Fibroblast of upper back skin (primary cell): ENCODE results near the gene AFAP1.

Experiments
- DNase-seq: peaks from one replicate; pipeline ENCODE4 v3.0.0-alpha.2; 2013

AFAP1 gene

GRCh38 chr4:7838136-7838782 is 101.4 kb downstream of the AFAP1 start:
- no peak for DNase-seq

- DNase-seq: no peak
Observed at GRCh38 chr4:7837597-7838135, 102.0 kb downstream of the AFAP1 start.

DNA sequence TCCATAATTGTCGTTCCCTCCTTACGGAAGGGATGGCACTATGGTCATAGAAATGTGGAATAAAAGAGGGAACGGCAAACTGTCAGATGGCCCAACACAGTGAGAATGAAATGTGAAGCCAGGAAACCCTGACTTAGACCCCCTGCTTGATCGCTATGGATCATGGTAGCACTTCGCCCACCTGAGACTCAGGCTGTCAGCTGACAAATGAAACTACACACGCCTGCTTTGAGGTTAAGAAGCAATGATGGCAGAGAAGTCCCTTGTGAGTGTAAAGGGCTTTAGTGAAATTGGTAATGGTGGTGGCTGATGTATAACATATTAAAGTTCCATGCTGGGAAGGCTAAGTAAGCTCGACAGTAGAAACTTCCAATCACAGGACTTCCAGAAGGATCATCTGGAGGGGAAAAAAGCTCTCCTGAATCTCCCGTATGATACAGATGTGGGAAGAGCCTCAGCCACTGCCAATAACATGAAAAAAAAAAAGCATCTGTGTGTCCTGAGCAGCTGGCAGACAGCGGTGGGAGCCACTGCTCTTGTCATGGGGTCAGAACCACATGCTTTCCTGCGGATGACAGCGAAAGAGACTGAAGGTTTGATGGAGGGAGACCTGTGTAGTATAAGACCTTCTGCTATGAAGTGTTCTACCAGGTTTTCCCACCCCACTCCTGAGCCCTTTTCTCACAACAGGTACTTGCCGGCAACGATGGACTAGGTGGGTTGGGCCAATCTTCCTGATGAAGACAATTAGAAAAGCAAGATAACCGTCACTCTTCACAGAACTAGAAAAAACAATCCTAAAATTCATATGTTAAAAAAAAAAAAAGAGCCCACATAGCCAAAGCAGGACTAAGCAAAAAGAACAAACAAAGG is 107.6 kb downstream of the AFAP1 start:
- DNase-seq: no peak

- DNase-seq: peak; percentile 86
Observed at GRCh38 chr4:7831330-7831729, 108.3 kb downstream of the AFAP1 start.

- no peak for DNase-seq
Observed at GRCh38 chr4:7830747-7831146, 108.9 kb downstream of the AFAP1 start.

DNA sequence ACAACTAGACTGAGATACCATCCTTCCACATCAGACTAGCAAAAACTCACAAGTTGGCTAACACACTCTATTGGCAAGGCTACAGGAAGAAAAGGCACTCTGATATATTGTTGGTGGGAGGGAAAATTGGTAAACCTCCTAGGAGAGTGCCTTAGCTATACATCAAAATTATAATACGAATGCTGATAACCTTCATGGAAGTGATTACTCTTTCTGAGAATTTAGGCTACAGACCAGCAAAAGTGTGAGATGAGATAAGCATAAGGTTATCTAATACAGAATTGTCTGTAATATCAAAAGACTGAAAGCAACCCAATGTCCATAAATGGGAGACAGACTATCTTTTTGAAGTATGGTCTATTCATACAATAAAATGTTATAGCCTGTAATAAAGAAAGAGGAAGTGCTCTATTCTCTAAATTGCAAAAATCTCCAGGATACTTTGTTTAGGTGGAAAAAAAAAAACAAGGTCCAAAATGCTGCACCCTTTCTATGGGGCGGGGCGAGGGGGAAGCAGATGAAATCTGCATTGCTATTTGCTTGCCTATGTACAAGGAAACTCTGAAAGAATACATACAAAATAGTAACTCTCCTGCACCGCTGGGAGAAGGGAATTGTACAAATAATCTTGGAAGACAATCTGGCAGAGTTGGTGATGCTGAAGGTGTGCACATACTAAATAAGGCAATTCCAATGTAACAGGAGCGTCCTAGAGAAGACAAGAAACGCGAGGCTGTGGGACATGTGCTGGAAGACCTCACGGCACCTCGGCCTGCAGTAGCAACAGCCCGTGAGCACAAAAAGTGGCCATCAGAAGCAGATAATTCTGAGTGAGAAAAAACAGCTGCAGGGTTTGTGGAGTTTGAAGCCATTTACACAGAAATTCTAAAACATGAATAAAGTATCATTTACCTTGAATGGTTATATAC is 109.7 kb downstream of the AFAP1 start:
- no peak for DNase-seq

DNA sequence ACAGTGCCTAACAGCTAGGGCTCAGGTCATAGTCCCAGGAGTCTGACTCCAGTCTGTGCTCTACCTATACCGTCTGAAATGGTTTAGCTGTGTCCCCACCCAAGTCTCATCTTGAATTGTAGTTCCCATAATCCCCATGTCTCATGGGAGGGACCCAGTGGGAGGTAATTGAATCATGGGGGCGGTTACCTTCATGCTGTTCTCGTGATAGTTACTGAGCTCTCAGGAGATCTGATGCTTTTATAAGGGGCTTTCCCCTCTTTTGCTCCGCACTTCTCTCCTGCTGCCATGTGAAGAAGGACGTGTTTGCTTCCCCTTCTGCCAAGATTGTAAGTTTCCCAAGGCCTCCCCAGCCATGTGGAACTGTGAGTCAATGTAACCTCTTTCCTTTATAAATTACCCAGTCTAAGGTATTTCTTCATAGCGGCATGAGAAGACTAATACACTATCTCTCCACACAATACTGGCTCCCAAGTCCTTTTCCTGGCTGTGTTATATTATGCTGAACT is 110.8 kb downstream of the AFAP1 start:
- peak; percentile 69 for DNase-seq

- DNase-seq: peak; percentile 99
Observed at GRCh38 chr4:7828011-7828720, 111.5 kb downstream of the AFAP1 start.

- DNase-seq: peak; percentile 36
Observed at GRCh38 chr4:7827566-7827965, 112.1 kb downstream of the AFAP1 start.

- no peak for DNase-seq
Observed at GRCh38 chr4:7826909-7827306, 112.8 kb downstream of the AFAP1 start.

GRCh38 chr4:7826176-7826908 is 113.3 kb downstream of the AFAP1 start:
- DNase-seq: no peak

GRCh38 chr4:7824218-7824617 is 115.4 kb downstream of the AFAP1 start:
- no peak for DNase-seq

GRCh38 chr4:7823416-7823824 is 116.2 kb downstream of the AFAP1 start:
- no peak for DNase-seq

DNA sequence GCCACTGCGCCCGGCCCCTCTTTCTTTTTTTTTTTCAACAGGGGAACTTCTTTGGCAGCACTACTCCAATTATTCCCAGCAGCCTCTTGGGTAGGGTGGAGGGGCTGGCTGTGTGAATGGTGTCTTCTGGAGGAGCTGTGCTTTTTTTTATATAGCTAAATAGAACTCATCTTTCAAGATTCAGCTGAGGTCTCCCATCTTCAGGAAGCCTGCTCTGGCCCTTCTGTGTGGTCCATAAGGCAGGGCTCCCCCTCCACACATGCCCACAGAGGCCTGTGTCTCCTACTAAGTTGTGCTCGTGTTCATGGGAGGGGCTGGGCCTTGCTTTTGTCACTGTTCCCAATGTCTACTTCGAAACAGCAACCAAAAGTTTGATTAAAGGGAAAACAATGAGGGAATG is 116.8 kb downstream of the AFAP1 start:
- DNase-seq: peak; percentile 19

DNA sequence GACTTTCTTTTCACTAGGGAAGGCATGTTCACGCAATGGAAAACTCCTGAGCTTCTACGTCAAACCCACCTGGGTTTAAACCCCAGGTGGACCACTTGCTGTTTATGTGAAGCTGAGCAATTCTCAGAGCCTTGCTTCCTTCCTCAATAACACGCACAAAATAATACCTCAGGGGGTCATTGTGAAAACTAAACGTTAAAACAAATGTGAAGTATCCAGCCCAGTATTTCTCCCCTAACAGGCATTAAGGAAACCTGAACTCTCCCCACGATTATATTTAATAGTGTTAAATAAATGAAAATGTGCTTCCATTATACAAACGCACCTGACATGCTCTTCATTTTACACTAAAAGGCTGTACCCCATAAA is 117.5 kb downstream of the AFAP1 start:
- DNase-seq: no peak

GRCh38 chr4:7821245-7822136 is 118.2 kb downstream of the AFAP1 start:
- DNase-seq: peak; percentile 49

DNA sequence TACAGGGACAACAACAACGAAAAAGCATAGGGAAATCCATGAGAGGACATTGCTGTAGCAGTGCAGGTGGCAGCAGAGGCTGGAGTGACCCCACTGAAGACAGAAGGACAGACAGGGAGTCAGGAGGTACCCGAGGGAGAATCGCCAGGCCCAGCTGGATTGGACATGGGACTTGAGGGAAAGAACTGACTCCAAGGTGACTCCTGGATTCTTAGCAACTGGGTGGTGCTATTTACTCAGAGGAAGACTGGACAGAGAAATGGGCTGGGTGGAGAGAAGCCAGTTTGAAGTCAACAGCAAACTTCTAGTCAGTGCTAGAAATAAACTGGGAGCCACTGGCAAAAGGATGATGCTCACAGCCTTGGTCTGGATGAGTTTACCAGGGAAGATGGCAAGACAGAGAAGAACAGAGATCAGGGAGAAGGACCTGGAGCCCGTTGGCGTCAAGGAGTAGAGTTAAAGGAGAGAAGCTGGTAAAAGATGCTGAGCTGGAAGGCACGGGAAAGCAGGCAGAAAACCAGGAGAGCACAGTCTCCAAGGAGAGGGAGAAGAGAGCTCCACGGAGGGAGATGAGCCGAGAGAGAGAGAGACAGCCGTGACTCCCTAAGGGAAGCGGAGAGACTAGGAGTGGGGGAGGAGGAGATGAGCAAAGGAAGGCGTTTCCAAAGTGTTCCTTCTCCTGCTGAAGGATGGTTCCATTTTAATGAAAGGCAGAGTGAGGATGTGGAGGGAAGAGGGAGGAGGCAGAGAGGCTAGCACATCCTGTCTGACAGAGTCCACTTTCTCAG is 119.4 kb downstream of the AFAP1 start:
- no peak for DNase-seq

DNA sequence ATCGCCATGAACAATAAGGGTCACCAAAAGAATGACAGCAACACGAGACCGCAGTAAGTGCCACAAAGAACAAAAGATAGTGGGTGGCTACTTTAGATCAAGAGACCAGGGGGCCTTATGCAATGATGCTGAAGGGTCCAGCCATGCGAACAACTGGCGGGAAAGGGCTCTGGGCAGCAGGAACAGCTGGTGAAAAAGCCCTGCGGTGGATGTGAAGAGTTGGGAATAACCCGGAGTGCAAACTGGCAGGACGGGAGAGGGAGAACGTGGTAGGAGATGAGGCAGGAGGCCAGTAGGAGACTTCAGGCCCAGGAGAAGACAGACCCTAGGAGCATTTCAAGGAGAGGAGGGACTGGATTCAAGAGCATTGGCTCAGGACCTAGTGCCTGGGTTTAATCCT is 120.2 kb downstream of the AFAP1 start:
- no peak for DNase-seq

DNA sequence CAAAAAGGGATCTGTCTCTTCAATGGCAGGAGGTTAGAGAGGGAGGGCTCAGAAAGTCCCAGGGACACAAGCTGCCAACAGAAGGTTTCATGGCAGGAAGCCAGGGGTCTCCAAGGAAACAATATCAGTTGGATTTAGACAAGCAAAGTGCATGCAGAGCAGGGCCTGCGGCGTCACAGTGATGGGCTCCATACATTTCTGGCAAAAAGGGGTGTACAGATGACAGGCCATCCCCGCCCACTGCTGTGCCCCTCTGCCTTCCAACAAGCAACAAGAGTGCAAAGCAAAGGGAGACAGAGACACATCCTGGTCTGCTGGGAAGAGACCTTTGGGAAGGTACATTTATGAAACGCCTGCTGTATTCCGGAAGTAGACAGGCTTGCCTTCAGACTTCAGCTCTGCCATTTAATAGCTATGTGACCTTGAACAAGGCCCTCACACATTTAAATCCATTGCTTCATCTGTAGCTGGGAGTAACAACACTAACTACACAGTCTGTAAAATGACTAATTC is 121.2 kb downstream of the AFAP1 start:
- DNase-seq: peak; percentile 43
